ENCODE measurements around the gene GOLGA6C.

GRCh38 chr15:75229191-75230015 lies 28.7 kb upstream of the GOLGA6C start:
- TF ChIP-seq POLR2AphosphoS5 (IDR thresholded peaks at IDR 0.05), result no peak
- TF ChIP-seq POLR2A (IDR thresholded peaks at IDR 0.05), result no peak

All from breast epithelium (tissue), 3 donors.